ENCODE data around the gene IMP4.

- TF ChIP-seq TEAD4 (IDR thresholded peaks at IDR 0.05) (no peak), RAD21 (IDR thresholded peaks at IDR 0.05; ENCODE audit: low read depth) (no peak), EP300 (IDR thresholded peaks at IDR 0.05; ENCODE audit: borderline replicate concordance) (no peak)
- TF ChIP-seq, protein P1, sequence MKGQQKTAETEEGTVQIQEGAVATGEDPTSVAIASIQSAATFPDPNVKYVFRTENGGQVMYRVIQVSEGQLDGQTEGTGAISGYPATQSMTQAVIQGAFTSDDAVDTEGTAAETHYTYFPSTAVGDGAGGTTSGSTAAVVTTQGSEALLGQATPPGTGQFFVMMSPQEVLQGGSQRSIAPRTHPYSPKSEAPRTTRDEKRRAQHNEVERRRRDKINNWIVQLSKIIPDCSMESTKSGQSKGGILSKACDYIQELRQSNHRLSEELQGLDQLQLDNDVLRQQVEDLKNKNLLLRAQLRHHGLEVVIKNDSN (IDR thresholded peaks at IDR 0.05) = no peak
- TF ChIP-seq, protein P2, sequence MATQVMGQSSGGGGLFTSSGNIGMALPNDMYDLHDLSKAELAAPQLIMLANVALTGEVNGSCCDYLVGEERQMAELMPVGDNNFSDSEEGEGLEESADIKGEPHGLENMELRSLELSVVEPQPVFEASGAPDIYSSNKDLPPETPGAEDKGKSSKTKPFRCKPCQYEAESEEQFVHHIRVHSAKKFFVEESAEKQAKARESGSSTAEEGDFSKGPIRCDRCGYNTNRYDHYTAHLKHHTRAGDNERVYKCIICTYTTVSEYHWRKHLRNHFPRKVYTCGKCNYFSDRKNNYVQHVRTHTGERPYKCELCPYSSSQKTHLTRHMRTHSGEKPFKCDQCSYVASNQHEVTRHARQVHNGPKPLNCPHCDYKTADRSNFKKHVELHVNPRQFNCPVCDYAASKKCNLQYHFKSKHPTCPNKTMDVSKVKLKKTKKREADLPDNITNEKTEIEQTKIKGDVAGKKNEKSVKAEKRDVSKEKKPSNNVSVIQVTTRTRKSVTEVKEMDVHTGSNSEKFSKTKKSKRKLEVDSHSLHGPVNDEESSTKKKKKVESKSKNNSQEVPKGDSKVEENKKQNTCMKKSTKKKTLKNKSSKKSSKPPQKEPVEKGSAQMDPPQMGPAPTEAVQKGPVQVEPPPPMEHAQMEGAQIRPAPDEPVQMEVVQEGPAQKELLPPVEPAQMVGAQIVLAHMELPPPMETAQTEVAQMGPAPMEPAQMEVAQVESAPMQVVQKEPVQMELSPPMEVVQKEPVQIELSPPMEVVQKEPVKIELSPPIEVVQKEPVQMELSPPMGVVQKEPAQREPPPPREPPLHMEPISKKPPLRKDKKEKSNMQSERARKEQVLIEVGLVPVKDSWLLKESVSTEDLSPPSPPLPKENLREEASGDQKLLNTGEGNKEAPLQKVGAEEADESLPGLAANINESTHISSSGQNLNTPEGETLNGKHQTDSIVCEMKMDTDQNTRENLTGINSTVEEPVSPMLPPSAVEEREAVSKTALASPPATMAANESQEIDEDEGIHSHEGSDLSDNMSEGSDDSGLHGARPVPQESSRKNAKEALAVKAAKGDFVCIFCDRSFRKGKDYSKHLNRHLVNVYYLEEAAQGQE (IDR thresholded peaks at IDR 0.05; ENCODE audit: low read depth) = no peak
Observed at GRCh38 chr2:130390460-130391057, 47.9 kb downstream of the IMP4 start.

Measured in Ishikawa (cell line).